ENCODE measurements around the gene PIGM. TPM values are rescaled to one million over a fixed set of nuclear protein-coding genes. Genes with fewer than 3 reads are reported as not detected.

The PIGM gene
- total RNA-seq, 1 donor from 2014 or later: 7.7 TPM

- Mint-ChIP-seq H3K36me3 (ENCODE audit: unreplicated experiment) (peaks cover 4% of the 10 kb centered on the region), H3K9me3 (ENCODE audit: unreplicated experiment) (no peaks in the 10 kb centered on the region), H3K4me1 (ENCODE audit: unreplicated experiment) (peaks cover 2% of the 10 kb centered on the region), H3K27ac (ENCODE audit: unreplicated experiment) (no peak overlapping the region), H3K27me3 (ENCODE audit: unreplicated experiment) (peaks cover 29% of the 10 kb centered on the region), H3K4me3 (ENCODE audit: unreplicated experiment) (no peak overlapping the region)
- no peak for TF ChIP-seq CTCF (IDR thresholded peaks at IDR 0.05)
- DNase-seq (ENCODE audit: extremely low spot score, unreplicated experiment): peak; percentile 13
Measured at GRCh38 chr1:160022330-160023310, 9.2 kb downstream of the PIGM start.

- DNase-seq (ENCODE audit: extremely low spot score, unreplicated experiment): no peak
- TF ChIP-seq CTCF (IDR thresholded peaks at IDR 0.05): no peak
- peaks cover 39% of the 10 kb centered on the region for H3K27me3 Mint-ChIP-seq (ENCODE audit: unreplicated experiment)
- H3K4me3 Mint-ChIP-seq (ENCODE audit: unreplicated experiment): no peak overlapping the region
- no peaks in the 10 kb centered on the region for H3K36me3 Mint-ChIP-seq (ENCODE audit: unreplicated experiment)
- peaks cover 2% of the 10 kb centered on the region for H3K4me1 Mint-ChIP-seq (ENCODE audit: unreplicated experiment)
- H3K9me3 Mint-ChIP-seq (ENCODE audit: unreplicated experiment): no peaks in the 10 kb centered on the region
- no peak overlapping the region for H3K27ac Mint-ChIP-seq (ENCODE audit: unreplicated experiment)
Measured at GRCh38 chr1:160021376-160022074, 10.3 kb downstream of the PIGM start.

GRCh38 chr1:160020196-160020595, 11.6 kb downstream of the PIGM start:
- peak; percentile 56 for DNase-seq (ENCODE audit: extremely low spot score, unreplicated experiment)
- H3K27ac Mint-ChIP-seq (ENCODE audit: unreplicated experiment): no peak overlapping the region
- peaks cover 2% of the 10 kb centered on the region for H3K4me1 Mint-ChIP-seq (ENCODE audit: unreplicated experiment)
- no peak for TF ChIP-seq CTCF (IDR thresholded peaks at IDR 0.05)
- peaks cover 41% of the 10 kb centered on the region for H3K27me3 Mint-ChIP-seq (ENCODE audit: unreplicated experiment)
- H3K9me3 Mint-ChIP-seq (ENCODE audit: unreplicated experiment): no peaks in the 10 kb centered on the region
- no peak overlapping the region for H3K4me3 Mint-ChIP-seq (ENCODE audit: unreplicated experiment)
- H3K36me3 Mint-ChIP-seq (ENCODE audit: unreplicated experiment): no peaks in the 10 kb centered on the region

- DNase-seq (ENCODE audit: extremely low spot score, unreplicated experiment): peak; percentile 13
- no peaks in the 10 kb centered on the region for H3K9me3 Mint-ChIP-seq (ENCODE audit: unreplicated experiment)
- H3K27ac Mint-ChIP-seq (ENCODE audit: unreplicated experiment): no peak overlapping the region
- peaks cover 2% of the 10 kb centered on the region for H3K4me1 Mint-ChIP-seq (ENCODE audit: unreplicated experiment)
- no peak overlapping the region for H3K4me3 Mint-ChIP-seq (ENCODE audit: unreplicated experiment)
- TF ChIP-seq CTCF (IDR thresholded peaks at IDR 0.05): no peak
- no peaks in the 10 kb centered on the region for H3K36me3 Mint-ChIP-seq (ENCODE audit: unreplicated experiment)
- peaks cover 51% of the 10 kb centered on the region for H3K27me3 Mint-ChIP-seq (ENCODE audit: unreplicated experiment)
Measured at GRCh38 chr1:160018900-160019299, 12.9 kb downstream of the PIGM start.

GRCh38 chr1:160018347-160018746, 13.4 kb downstream of the PIGM start:
- DNase-seq (ENCODE audit: extremely low spot score, unreplicated experiment): no peak
- TF ChIP-seq CTCF (IDR thresholded peaks at IDR 0.05): no peak
- no peak overlapping the region for H3K27ac Mint-ChIP-seq (ENCODE audit: unreplicated experiment)
- H3K27me3 Mint-ChIP-seq (ENCODE audit: unreplicated experiment): peaks cover 51% of the 10 kb centered on the region
- no peaks in the 10 kb centered on the region for H3K36me3 Mint-ChIP-seq (ENCODE audit: unreplicated experiment)
- no peak overlapping the region for H3K4me3 Mint-ChIP-seq (ENCODE audit: unreplicated experiment)
- H3K4me1 Mint-ChIP-seq (ENCODE audit: unreplicated experiment): peaks cover 2% of the 10 kb centered on the region
- no peaks in the 10 kb centered on the region for H3K9me3 Mint-ChIP-seq (ENCODE audit: unreplicated experiment)
